HG02840 (cell line): ENCODE data around the gene CFAP410.
"Not testable (repeated sequence)": the region's sequence is repeated elsewhere in the genome, so short reads cannot be mapped to it uniquely, and the experiment has no call there.

Experiments
- ATAC-seq: cut with Tn5 transposase; IDR thresholded peaks from one replicate; pipeline ENCODE4 v1.9.1; 2021; ENCODE audit warnings: mild to moderate bottlenecking, moderate library complexity, moderate number of reproducible peaks; ENCODE audit not compliant: unreplicated experiment, low FRiP score

CFAP410 gene

GRCh38 chr21:44289381-44290010 is 49.7 kb downstream of the CFAP410 start:
- no peak for ATAC-seq

DNA sequence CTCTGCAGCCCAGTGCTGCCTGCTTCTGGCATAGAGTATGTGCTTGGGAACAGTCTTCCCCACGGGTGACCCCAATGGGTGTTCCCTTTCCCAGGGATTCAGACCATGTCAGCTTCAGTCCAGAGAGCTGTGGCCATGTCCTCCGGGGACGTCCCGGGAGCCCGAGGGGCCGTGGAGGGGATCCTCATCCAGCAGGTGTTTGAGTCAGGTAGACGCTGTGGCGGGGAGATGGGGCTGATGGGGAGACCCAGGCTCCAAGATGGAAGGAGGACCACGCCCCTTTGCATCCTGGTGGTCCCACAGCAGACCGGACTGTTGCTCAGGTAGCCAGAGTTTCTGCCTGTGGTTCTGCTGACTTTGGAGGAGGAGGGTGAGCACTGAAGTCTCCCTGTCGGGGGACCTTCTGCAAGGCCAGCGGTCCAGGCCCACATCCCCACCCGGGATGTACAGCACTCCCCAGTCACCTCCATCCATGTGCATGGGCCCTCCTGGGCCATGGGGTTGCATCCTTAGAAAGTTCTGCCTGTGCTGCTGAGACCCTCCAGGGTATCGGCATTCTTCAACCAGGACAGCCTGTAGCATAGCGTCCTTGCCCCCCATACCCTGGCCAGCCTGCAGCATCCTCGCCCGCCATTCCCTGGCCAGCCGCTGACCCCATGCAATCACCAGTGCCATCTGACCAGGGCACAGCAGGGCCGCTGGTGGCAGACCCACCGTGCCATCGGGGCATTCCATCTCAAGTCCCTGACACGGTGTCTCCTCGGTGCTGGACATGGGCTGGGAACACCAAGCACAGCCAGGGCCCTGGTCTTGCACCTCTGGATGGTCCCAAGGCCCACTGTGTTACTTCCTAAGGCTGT is 50.7 kb downstream of the CFAP410 start:
- no peak for ATAC-seq

DNA sequence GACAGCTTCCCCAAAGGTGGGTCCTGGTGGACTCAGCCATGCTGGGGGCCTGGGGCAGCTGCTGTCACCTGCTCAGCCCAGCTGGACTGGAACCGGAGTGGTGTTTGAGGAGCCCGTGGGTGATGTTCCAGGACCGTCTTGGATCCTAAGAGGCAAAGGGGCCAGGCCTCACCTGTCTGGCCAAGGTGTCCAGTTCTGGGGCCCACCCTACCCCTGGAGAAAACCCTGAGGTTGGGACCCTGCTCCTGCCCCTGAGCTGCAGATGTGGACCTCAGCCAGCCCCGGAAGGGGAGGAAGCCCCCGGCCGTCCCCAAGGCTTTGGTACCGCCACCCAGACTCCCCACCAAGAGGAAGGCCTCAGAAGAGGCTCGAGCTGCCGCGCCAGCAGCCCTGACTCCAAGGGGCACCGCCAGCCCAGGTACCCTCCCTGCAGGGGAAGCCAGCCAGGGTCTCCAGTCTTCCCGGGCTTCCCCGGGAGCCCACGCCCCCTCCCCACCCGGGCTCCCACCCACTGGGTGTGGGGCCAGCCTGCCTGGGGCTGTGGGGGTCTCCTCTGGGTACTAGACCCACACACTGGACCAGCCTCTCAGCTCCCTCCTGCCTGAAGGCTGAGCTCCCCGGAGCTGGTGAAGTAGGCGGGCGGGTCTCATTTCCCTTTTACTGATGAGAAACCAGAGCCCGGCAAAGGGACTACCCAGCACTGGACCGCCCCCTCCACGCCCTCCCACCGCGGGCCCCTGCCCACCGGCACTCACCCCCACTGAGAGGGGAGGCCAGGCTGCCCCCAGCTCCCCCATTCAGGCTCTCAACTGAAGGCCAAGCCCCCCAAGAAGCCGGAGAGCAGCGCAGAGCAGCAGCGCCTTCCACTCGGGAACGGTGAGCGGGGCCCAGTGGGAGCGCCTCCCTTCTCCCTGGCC is 52.2 kb downstream of the CFAP410 start:
- ATAC-seq, result no peak

DNA sequence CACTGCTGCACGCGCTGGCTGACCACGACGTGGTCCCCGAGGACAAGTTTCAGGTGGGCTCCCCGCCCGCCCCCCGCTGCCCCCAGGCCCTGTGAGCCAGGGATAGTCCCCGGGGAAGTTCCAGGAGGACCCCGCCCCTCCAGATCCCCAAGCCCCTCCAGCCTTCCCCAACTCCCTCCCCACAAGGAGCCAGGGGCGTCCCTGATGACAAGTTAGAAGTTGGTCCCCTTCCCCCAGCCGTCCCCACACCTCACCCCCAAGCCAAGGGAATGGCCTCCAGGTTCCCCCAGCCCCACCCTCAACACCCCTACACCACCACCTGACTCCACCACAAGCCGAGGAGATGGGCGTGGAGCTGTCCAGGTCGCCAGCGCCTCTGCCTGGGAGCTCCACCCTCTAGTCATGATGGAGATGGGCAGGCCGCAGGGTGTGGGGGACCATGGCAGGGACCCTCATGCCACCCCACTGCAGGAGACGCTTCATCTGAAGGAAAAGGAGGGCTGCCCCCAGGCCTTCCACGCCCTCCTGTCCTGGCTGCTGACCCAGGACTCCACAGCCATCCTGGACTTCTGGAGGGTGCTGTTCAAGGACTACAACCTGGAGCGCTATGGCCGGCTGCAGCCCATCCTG is 53.0 kb downstream of the CFAP410 start:
- no peak for ATAC-seq

DNA sequence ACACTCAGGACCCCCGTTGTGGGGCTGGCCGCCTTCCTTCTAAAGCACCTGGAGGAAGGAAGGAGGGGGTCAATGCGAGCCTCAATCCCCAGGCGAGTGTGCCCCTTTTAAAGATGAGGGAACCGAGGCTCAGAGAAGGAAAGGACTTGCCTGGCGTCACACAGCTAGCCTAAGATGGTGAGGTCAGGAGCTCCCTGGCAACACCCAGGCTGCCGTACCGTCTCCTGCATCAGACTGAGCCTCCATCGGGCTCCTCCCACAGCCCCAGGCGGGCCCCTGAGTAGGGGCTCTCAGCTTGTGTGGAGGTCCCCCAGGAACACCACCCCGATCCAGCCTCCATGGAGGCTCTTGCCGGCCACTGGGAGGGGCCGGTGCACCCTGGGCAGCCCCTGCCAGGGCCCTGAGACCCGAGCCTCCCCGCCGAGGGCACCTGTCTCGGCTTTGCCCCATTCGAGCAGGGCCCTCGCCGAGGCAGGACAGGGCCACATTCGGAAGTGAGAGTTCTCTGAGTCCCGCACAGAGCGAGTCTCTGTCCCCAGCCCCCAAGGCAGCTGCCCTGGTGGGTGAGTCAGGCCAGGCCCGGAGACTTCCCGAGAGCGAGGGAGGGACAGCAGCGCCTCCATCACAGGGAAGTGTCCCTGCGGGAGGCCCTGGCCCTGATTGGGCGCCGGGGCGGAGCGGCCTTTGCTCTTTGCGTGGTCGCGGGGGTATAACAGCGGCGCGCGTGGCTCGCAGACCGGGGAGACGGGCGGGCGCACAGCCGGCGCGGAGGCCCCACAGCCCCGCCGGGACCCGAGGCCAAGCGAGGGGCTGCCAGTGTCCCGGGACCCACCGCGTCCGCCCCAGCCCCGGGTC is 53.8 kb downstream of the CFAP410 start, which contains the start of gene AIRE:
TSS of gene AIRE (plus strand) at position 739 of the 855 bp plus-strand sequence. CDS start 131 bp downstream, outside the sequence.
- no peak for ATAC-seq

DNA sequence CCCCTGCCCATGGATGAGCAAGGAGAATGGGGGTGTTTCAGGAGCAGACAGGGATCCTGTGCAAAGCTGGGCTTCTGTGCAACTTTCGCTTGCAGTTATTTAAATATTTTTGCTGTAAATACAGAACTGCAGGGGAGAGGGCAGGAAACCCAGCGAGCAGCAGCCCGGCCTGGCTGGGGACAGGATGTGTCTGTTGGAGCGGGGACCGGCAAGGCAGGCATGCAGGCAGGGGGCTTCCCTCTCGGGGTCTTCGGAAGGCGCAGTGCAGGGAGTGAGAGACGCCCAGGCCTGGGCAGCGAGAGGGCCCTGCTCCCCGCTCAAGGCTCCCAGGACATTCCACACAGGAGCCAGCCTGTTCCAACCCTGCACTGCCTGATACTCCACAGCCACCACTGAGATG is 55.2 kb downstream of the CFAP410 start:
- ATAC-seq, result no peak

- ATAC-seq, result not testable (repeated sequence)
These were observed 55.9 kb downstream of the CFAP410 start for GRCh38 chr21:44283211-44283785.

DNA sequence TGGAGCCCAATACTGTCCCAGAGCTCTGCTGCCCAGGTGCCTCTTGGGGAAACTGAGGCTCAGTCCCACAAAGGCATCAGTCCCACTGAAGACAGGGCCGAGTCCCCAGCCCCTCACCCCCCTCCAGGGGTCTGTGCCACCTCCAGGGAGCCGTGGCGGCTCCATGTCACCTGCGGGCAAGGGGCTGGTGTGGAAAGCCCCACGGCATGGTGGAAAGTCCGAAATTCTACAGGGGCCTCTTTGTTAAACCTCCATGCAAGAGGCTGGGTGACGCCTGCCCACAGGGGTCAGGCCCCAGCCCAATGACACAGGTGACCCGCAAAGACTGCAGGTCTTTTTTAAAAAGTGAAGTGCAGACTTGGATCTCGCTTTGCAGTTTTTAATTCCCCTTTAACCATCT is 56.8 kb downstream of the CFAP410 start:
- no peak for ATAC-seq

GRCh38 chr21:44281801-44282200 is 57.4 kb downstream of the CFAP410 start:
- ATAC-seq, result no peak

GRCh38 chr21:44279354-44280260 is 59.6 kb downstream of the CFAP410 start:
- ATAC-seq, result no peak
